K562 (cell line): Measurements from ENCODE around the gene IGF2R. TPM values are rescaled to one million over a fixed set of nuclear protein-coding genes. Genes with fewer than 3 reads are reported as not detected.

Source experiments
- ATAC-seq: fragments of 200-7000 bp; cut with Tn5 transposase; 3 replicates; pipeline ENCODE4 v1.9.1; 2020; ENCODE audit warnings: moderate library complexity
- BruUV-seq: library from RNA; stranded (reverse); fragments of 400-500 nt; replicated peaks from 2 replicates; lab custom pipeline; 2021; lab: Mats Ljungman, UMichigan
- CTCF ChIA-PET: fragments of 300-600 bp; formaldehyde crosslinking; extraction: SDS; loops from one replicate; lab custom pipeline; 2021; ENCODE audit warnings: low intra/inter-chr PET ratio; lab: Yijun Ruan, JAX
- POLR2A ChIA-PET: fragments of 300-600, 350-650 bp; sonication (Branson Sonifier 250); formaldehyde crosslinking; extraction: SDS; loops from one replicate; lab custom pipeline; 2021; ENCODE audit warnings: antibody characterized with exemption, inconsistent platforms; lab: Yijun Ruan, JAX
- DNase-seq, 4 experiments: peaks; one replicate each; pipeline versions ENCODE4 v3.0.0 to v3.0.0-alpha.2; 2011 to 2018; ENCODE audit warnings: low spot score in 3 of 4, mixed read lengths in 3 of 4; ENCODE audit errors: extremely low read depth in 1 of 4
- FAIRE-seq: peaks from 2 replicates; lab custom pipeline; 2011; peaks lifted over from hg19 to GRCh38; lab: Jason Lieb, UNC
- H2AFZ ChIP-seq: 2 replicates; pipeline ENCODE4 v1.6.0; 2011; ENCODE audit warnings: low read depth, low read length, control low read depth, inconsistent platforms
- H3K27ac ChIP-seq: fragments of 200-600 bp; 3 replicates; pipeline ENCODE4 v1.8.0; 2011; ENCODE audit warnings: low read depth, mild to moderate bottlenecking, control low read depth, inconsistent platforms, low read length, moderate library complexity, mixed read lengths; ENCODE audit errors: extremely low read depth
- H3K27me3 ChIP-seq, 2 experiments: fragments of 300-600 bp in 1 of 2; 2 replicates in 1 of 2; 3 replicates in 1 of 2; pipeline versions ENCODE4 v1.6.0 to v1.8.0; 2011; ENCODE audit warnings: inconsistent platforms in 2 of 2, low read length in 2 of 2, mild to moderate bottlenecking in 1 of 2, mixed read lengths in 1 of 2, moderate library complexity in 1 of 2; ENCODE audit not compliant: control insufficient read depth in 2 of 2, insufficient read depth in 2 of 2
- H3K36me3 ChIP-seq: fragments of 300-600 bp; 3 replicates; pipeline ENCODE4 v1.8.0; 2011; ENCODE audit warnings: mild to moderate bottlenecking, low read length, inconsistent platforms; ENCODE audit not compliant: control insufficient read depth, insufficient read depth
- H3K4me1 ChIP-seq, 2 experiments: fragments of 200-600 bp in 1 of 2; replicated peaks in 1 of 2; 2 replicates in 1 of 2; 3 replicates in 1 of 2; pipeline versions ENCODE4 v1.5.1 to v1.8.0; 2011; ENCODE audit warnings: inconsistent platforms in 2 of 2, low read length in 2 of 2, mild to moderate bottlenecking in 1 of 2, mixed read lengths in 1 of 2, moderate library complexity in 1 of 2; ENCODE audit not compliant: control insufficient read depth in 2 of 2, insufficient read depth in 2 of 2
- H3K4me2 ChIP-seq: 2 replicates; pipeline ENCODE4 v1.6.1; 2011; ENCODE audit warnings: low read length, control low read depth, inconsistent platforms, mixed read lengths; ENCODE audit not compliant: insufficient read depth
- H3K4me3 ChIP-seq: fragments of 200-600 bp; sonication (generic), shearing (Covaris generic); 2 replicates; pipeline ENCODE4 v1.5.1; 2016; ENCODE audit warnings: control low read depth, inconsistent platforms
- H3K79me2 ChIP-seq: fragments of 200-600 bp; 3 replicates; pipeline ENCODE4 v1.8.0; 2011; ENCODE audit warnings: low read length, inconsistent platforms; ENCODE audit not compliant: control insufficient read depth, insufficient read depth
- H3K9ac ChIP-seq, 2 experiments: 2 replicates each; pipeline versions ENCODE4 v1.6.0 to v1.6.1; 2011; ENCODE audit warnings: low read depth in 2 of 2, low read length in 2 of 2, control low read depth in 1 of 2, inconsistent platforms in 1 of 2, mild to moderate bottlenecking in 1 of 2, mixed read lengths in 1 of 2; ENCODE audit not compliant: insufficient read depth in 1 of 2
- H3K9me1 ChIP-seq: one replicate; pipeline ENCODE4 v1.6.0; 2011; ENCODE audit warnings: inconsistent platforms, mild to moderate bottlenecking, low read length, moderate library complexity; ENCODE audit not compliant: control insufficient read depth, insufficient read depth
- H3K9me3 ChIP-seq: replicated peaks from 2 replicates; pipeline ENCODE4 v1.5.1; 2011; ENCODE audit warnings: low read depth, low read length, inconsistent platforms; ENCODE audit not compliant: control insufficient read depth, insufficient read depth
- H4K20me1 ChIP-seq: replicated peaks from 2 replicates; pipeline ENCODE4 v1.6.1; 2011; ENCODE audit warnings: low read length, inconsistent platforms, mixed read lengths; ENCODE audit not compliant: control insufficient read depth, insufficient read depth
- BCLAF1 ChIP-seq, 2 experiments: fragments of 450-650 bp in 1 of 2; IDR thresholded peaks; 2 replicates each; pipeline ENCODE4 v1.6.1; 2011 to 2017; ENCODE audit warnings: low read depth in 2 of 2, antibody characterized with exemption in 1 of 2, borderline replicate concordance in 1 of 2, low read length in 1 of 2, mild to moderate bottlenecking in 1 of 2, mixed read lengths in 1 of 2; ENCODE audit not compliant: control insufficient read depth in 1 of 2
- ZZZ3 ChIP-seq: fragments of 450-650 bp; IDR thresholded peaks from 2 replicates; pipeline ENCODE4 v1.6.1; 2016; ENCODE audit warnings: antibody characterized with exemption, mild to moderate bottlenecking, moderate library complexity
- WGBS: fragments of 100-300 bp; shearing (Covaris generic); methylation state at CpG from one replicate; pipeline ENCODE4 v1.1.6; 2016; ENCODE audit warnings: low coverage, mixed read lengths; ENCODE audit not compliant: insufficient coverage; ENCODE audit errors: missing lambda C conversion rate; 5-methylcytosine and 5-hydroxymethylcytosine counted together
- in situ Hi-C: fragments of 300-500 bp; cut with MboI; formaldehyde crosslinking; loops from 4 replicates; pipeline ENCODE4 v1.15.0; 2018; ENCODE audit warnings: inconsistent platforms, mixed read lengths
- intact Hi-C: fragments of 100-400 bp; cut with micrococcal nuclease; formaldehyde crosslinking; loops from 2 replicates; pipeline ENCODE4 v1.14.2; 2022
- polyA plus RNA-seq, 8 experiments: library from polyadenylated mRNA; depleted of rRNA in 4 of 8; stranded (reverse) in 5 of 8; unstranded in 3 of 8; fragments of >200 nt; fragmentation: Nextera tagmentation in 2 of 8; fragmentation: Illumina TruSeq in 1 of 8; extraction: Ambion mirVana in 2 of 8; extraction: Trizol in 1 of 8; gene quantifications; 2 replicates each; pipeline versions ENCODE4 v1.2.1 to v1.2.3, GENCODE V29; 2011 to 2014; ENCODE audit warnings: inconsistent platforms in 1 of 8, missing spikeins in 1 of 8
- total RNA-seq, 7 experiments: library from RNA; depleted of rRNA in 6 of 7; stranded (reverse); fragments of >200 nt in 6 of 7; fragmentation: Illumina TruSeq in 2 of 7; extraction: Trizol in 2 of 7; gene quantifications; 2 replicates each; pipeline versions ENCODE4 v1.2.1 to v1.2.3, GENCODE V29; 2011 to 2021; ENCODE audit warnings: low replicate concordance in 1 of 7

IGF2R gene
- total and polyA plus RNA-seq, 9 of the 15 experiments (the other 6 are each of a cell fraction or from before 2014, with no cell fraction given) = 3.5 to 92.3 (median 34.5) TPM

GRCh38 chr6:160068346-160068745 is 99.5 kb downstream of the IGF2R start:
- no peak overlapping the region for H3K4me2 ChIP-seq
- intact Hi-C loops = no loop called here
- no peaks in the 10 kb centered on the region; the same call in 1 of the 2 replicates for H3K9me3 ChIP-seq
- TF ChIP-seq BCLAF1 (IDR thresholded peaks at IDR 0.05; ENCODE audit: borderline replicate concordance in 1 of 2, control insufficient read depth in 1 of 2, low read depth in 2 of 2, low read length in 1 of 2) (no peak), ZZZ3 (no peak)
- no peak overlapping the region for H3K4me3 ChIP-seq
- H3K9me1 ChIP-seq = no peaks in the 10 kb centered on the region
- BruUV-seq = no TSS peak
- CTCF ChIA-PET = no interaction called here
- no peaks in the 10 kb centered on the region for H3K4me1 ChIP-seq
- POLR2A ChIA-PET = no interaction called here
- H3K79me2 ChIP-seq = no peaks in the 10 kb centered on the region
- ATAC-seq (no peak), DNase-seq (no peak), FAIRE-seq (no peak)
- WGBS = 95% methylated on average over 7 of the region's 7 CpGs
- peaks cover 93% of the 10 kb centered on the region for H3K36me3 ChIP-seq
- in situ Hi-C loops = no loop called here
- H3K27ac ChIP-seq = no peak overlapping the region
- H3K27me3 ChIP-seq = no peaks in the 10 kb centered on the region
- H3K9ac ChIP-seq = 0 out of 4 replicates have a peak overlapping the region, but pooled peaks of 1 of the 2 experiments have one; percentile 28
- no peaks in the 10 kb centered on the region for H4K20me1 ChIP-seq
- H2AFZ ChIP-seq = no peak overlapping the region
